Spleen (tissue), 11 donors: ENCODE data around the gene RGS10. TPM values are rescaled to one million over a fixed set of nuclear protein-coding genes. Genes with fewer than 3 reads are reported as not detected.

Experiments used
- DNase-seq: peaks from one replicate; pipeline ENCODE4 v3.0.0-alpha.2; 2020
- H3K27ac ChIP-seq, 8 donors: fragments of 200-600 bp; sonication (generic) in 7 of 8; 1 replicate in 4 of 8; 2 replicates in 4 of 8; pipeline versions ENCODE4 v1.5.0 to v1.8.0; 2016 to 2021; ENCODE audit warnings: inconsistent platforms in 4 of 8, mild to moderate bottlenecking in 4 of 8, moderate library complexity in 1 of 8
- H3K27me3 ChIP-seq, 7 donors: fragments of 200-600 bp; sonication (generic) in 6 of 7; replicated peaks in 1 of 7; 1 replicate in 4 of 7; 2 replicates in 3 of 7; pipeline versions ENCODE4 v1.5.0 to v1.8.0; 2016 to 2021; ENCODE audit warnings: inconsistent platforms in 3 of 7, mild to moderate bottlenecking in 1 of 7
- H3K36me3 ChIP-seq, 6 donors: fragments of 200-600 bp; sonication (generic) in 5 of 6; 1 replicate in 4 of 6; 2 replicates in 2 of 6; pipeline versions ENCODE4 v1.5.0 to v1.8.0; 2016 to 2021; ENCODE audit warnings: inconsistent platforms in 2 of 6
- H3K4me1 ChIP-seq, 6 donors: fragments of 200-600 bp; sonication (generic) in 5 of 6; 1 replicate in 3 of 6; 2 replicates in 3 of 6; pipeline versions ENCODE4 v1.5.0 to v1.8.0; 2016 to 2021; ENCODE audit warnings: inconsistent platforms in 3 of 6
- H3K4me3 ChIP-seq, 8 donors: fragments of 200-600 bp; sonication (generic) in 7 of 8; 1 replicate in 4 of 8; 2 replicates in 4 of 8; pipeline versions ENCODE4 v1.5.0 to v1.8.0; 2016 to 2021; ENCODE audit warnings: inconsistent platforms in 4 of 8, mild to moderate bottlenecking in 4 of 8, moderate library complexity in 2 of 8
- H3K9me3 ChIP-seq, 8 donors: fragments of 200-600 bp; sonication (generic) in 7 of 8; 1 replicate in 4 of 8; 2 replicates in 4 of 8; pipeline versions ENCODE4 v1.5.0 to v1.8.0; 2016 to 2021; ENCODE audit warnings: inconsistent platforms in 4 of 8
- CTCF ChIP-seq, 11 experiments: fragments of 200-600 bp in 7 of 11; fragments of 450-650 bp in 4 of 11; sonication (generic) in 4 of 11; IDR thresholded peaks in 8 of 11; conservative IDR thresholded peaks in 3 of 11; 1 replicate in 7 of 11; 2 replicates in 4 of 11; pipeline versions ENCODE4 v1.4.0 to v1.8.0; 2016 to 2021; ENCODE audit warnings: antibody characterized with exemption in 11 of 11, inconsistent platforms in 4 of 11, mild to moderate bottlenecking in 1 of 11
- POLR2A ChIP-seq, 3 donors: fragments of 450-650 bp; IDR thresholded peaks; one replicate each; pipeline ENCODE4 v1.5.1; 2017; ENCODE audit warnings: antibody characterized with exemption in 3 of 3, mild to moderate bottlenecking in 1 of 3
- POLR2AphosphoS5 ChIP-seq, 3 donors: sonication (generic); formaldehyde crosslinking; IDR thresholded peaks; one replicate each; pipeline ENCODE4 v1.5.1; 2017; ENCODE audit warnings: antibody characterized with exemption in 3 of 3
- WGBS, 5 donors: extraction: QIAGEN DNeasy Blood & Tissue Kit in 3 of 5; methylation state at CpG; one replicate each; pipeline versions ENCODE4 v1.1.5 to v1.1.7; 2013 to 2018; 5-methylcytosine and 5-hydroxymethylcytosine counted together
- intact Hi-C: fragments of 100-400 bp; cut with DNase I; formaldehyde crosslinking; loops from one replicate; pipeline ENCODE4 v1.15.0; 2023; ENCODE audit warnings: low total_unique reads
- polyA plus RNA-seq, 3 donors: library from polyadenylated mRNA; stranded (reverse); fragments of 200-250 nt; gene quantifications; one replicate each; pipeline ENCODE4 v1.2.1, GENCODE V29; 2013
- total RNA-seq, 7 donors: library from RNA; depleted of rRNA in 3 of 7; stranded (reverse); fragments of >200 nt in 3 of 7; fragmentation: NEBNext Ultra II Directional in 4 of 7; extraction: Animal tissue kit (Norgen Biotek cat#: 25700) in 4 of 7; gene quantifications; one replicate each; pipeline versions ENCODE4 v1.1.0 to v1.2.1, GENCODE V29; 2016 to 2021
- donor health status: healthy with polysubstance abuse.
- donor health status: DM: no; HTN: no; CAD: no; lungs with moderate emphysema.
- donor health status: DM: no; HTN: no; CAD: no.
- donor health status: Bipolar disorder and iron deficiency.
- donor health status: healthy.
- donor health status: DM: no; HTN: no; CAD: no.
- donor health status: DM: yes; HTN: yes; CAD: no.

RGS10 gene
- total and polyA plus RNA-seq, 10 donors = 29.1 to 127 (median 49.6) TPM

- DNase-seq = peak; percentile 43
- intact Hi-C loops = no loop called here
- Histone ChIP-seq H3K4me1 (peaks cover 0 to 7% (median 0%) of the 10 kb centered on the region in 6 donors), H3K27me3 (no peaks in the 10 kb centered on the region), H3K4me3 (no peak overlapping the region), H3K27ac (no peak overlapping the region), H3K36me3 (no peaks in the 10 kb centered on the region), H3K9me3 (peaks cover 0 to 10% (median 0%) of the 10 kb centered on the region in 8 donors)
- TF ChIP-seq POLR2AphosphoS5 (IDR thresholded peaks at IDR 0.05) = no peak
- TF ChIP-seq CTCF (IDR thresholded peaks at IDR 0.05 in 8 of 11, conservative IDR thresholded peaks at IDR 0.05 in 3 of 11) = no peak
- TF ChIP-seq POLR2A (IDR thresholded peaks at IDR 0.05) = no peak
- WGBS, 5 donors = 90 to 96% (median 94%) methylated on average over 8 of the region's 8 CpGs
These were observed 73.2 kb downstream of the RGS10 start for GRCh38 chr10:119469325-119469707.

- H3K4me1 ChIP-seq = peaks cover 0 to 7% (median 0%) of the 10 kb centered on the region in 6 donors
- no peak overlapping the region for H3K4me3 ChIP-seq
- WGBS, 5 donors = 71 to 84% (median 82%) methylated on average over 12 to 13 of the region's 13 CpGs
- intact Hi-C loops = no loop called here
- DNase-seq = peak; percentile 56
- no peak overlapping the region for H3K27ac ChIP-seq
- H3K9me3 ChIP-seq = peaks cover 0 to 4% (median 0%) of the 10 kb centered on the region in 8 donors
- H3K36me3 ChIP-seq = no peaks in the 10 kb centered on the region
- H3K27me3 ChIP-seq = no peaks in the 10 kb centered on the region
- TF ChIP-seq POLR2A (IDR thresholded peaks at IDR 0.05) (no peak), CTCF (IDR thresholded peaks at IDR 0.05 in 8 of 11, conservative IDR thresholded peaks at IDR 0.05 in 3 of 11) (no peak), POLR2AphosphoS5 (IDR thresholded peaks at IDR 0.05) (no peak)
These were observed 73.8 kb downstream of the RGS10 start for GRCh38 chr10:119468542-119469324.

GRCh38 chr10:119466655-119467054 lies 75.9 kb downstream of the RGS10 start:
- 35 to 60% (median 40%) methylated on average over 6 to 7 of the region's 7 CpGs for WGBS, 5 donors
- Histone ChIP-seq H3K36me3 (no peaks in the 10 kb centered on the region), H3K4me3 (no peak overlapping the region), H3K4me1 (peaks cover 0 to 7% (median 0%) of the 10 kb centered on the region in 6 donors), H3K27me3 (no peaks in the 10 kb centered on the region), H3K27ac (no peak overlapping the region), H3K9me3 (peaks cover 0 to 8% (median 2%) of the 10 kb centered on the region in 8 donors)
- TF ChIP-seq CTCF (IDR thresholded peaks at IDR 0.05 in 8 of 11, conservative IDR thresholded peaks at IDR 0.05 in 3 of 11) = no peak
- TF ChIP-seq POLR2AphosphoS5 (IDR thresholded peaks at IDR 0.05) = no peak
- no peak for TF ChIP-seq POLR2A (IDR thresholded peaks at IDR 0.05)
- DNase-seq = peak; percentile 72
- intact Hi-C loops = no loop called here

- H3K27ac ChIP-seq = no peak overlapping the region
- H3K9me3 ChIP-seq = peaks cover 0 to 8% (median 2%) of the 10 kb centered on the region in 8 donors
- H3K4me3 ChIP-seq = no peak overlapping the region
- H3K27me3 ChIP-seq = no peaks in the 10 kb centered on the region
- H3K36me3 ChIP-seq = no peaks in the 10 kb centered on the region
- no peak for TF ChIP-seq CTCF (IDR thresholded peaks at IDR 0.05 in 8 of 11, conservative IDR thresholded peaks at IDR 0.05 in 3 of 11)
- no peak for TF ChIP-seq POLR2A (IDR thresholded peaks at IDR 0.05)
- no peak for TF ChIP-seq POLR2AphosphoS5 (IDR thresholded peaks at IDR 0.05)
- WGBS, 5 donors = 61 to 70% (median 63%) methylated on average over 5 to 10 of the region's 10 CpGs
- peaks cover 0 to 10% (median 0%) of the 10 kb centered on the region in 6 donors for H3K4me1 ChIP-seq
- peak; percentile 68 for DNase-seq
- intact Hi-C loops = no loop called here
These were observed 76.4 kb downstream of the RGS10 start for GRCh38 chr10:119466076-119466475.
